Activated CD4-positive, alpha-beta T cell treated with anti-CD3 and anti-CD28 coated beads, Interleukin-2, amount 10 ng/mL, durations not matched to agents 7 days and 5 days (primary cell): ENCODE data around the gene TMEM184B. TPM values are rescaled to one million over a fixed set of nuclear protein-coding genes. Genes with fewer than 3 reads are reported as not detected.

ENCODE experiments used
- CTCF ChIA-PET: fragments of 350-600 bp; sonication (Branson Sonifier 250); formaldehyde crosslinking; loops from one replicate; lab custom pipeline; 2021; ENCODE audit warnings: antibody characterized with exemption; lab: Charles Lee
- POLR2A ChIA-PET: fragments of 350-600 bp; sonication (Branson Sonifier 250); formaldehyde crosslinking; loops from one replicate; lab custom pipeline; 2021; ENCODE audit warnings: antibody characterized with exemption; lab: Charles Lee
- DNase-seq: peaks from one replicate; pipeline ENCODE4 v3.0.0-alpha.2; 2020
- H3K27ac Mint-ChIP-seq: one replicate; pipeline ENCODE4 v1.8.0; 2021; ENCODE audit warnings: mild to moderate bottlenecking, moderate library complexity, mixed read lengths
- H3K27me3 Mint-ChIP-seq: one replicate; pipeline ENCODE4 v1.8.0; 2021; ENCODE audit warnings: mixed read lengths
- H3K36me3 Mint-ChIP-seq: one replicate; pipeline ENCODE4 v1.8.0; 2021; ENCODE audit warnings: low read depth, mixed read lengths
- H3K4me1 Mint-ChIP-seq: one replicate; pipeline ENCODE4 v1.8.0; 2021; ENCODE audit warnings: mixed read lengths
- H3K4me3 Mint-ChIP-seq: one replicate; pipeline ENCODE4 v1.8.0; 2021; ENCODE audit warnings: mild to moderate bottlenecking, moderate library complexity, mixed read lengths
- H3K9me3 Mint-ChIP-seq: one replicate; pipeline ENCODE4 v1.8.0; 2021; ENCODE audit warnings: mixed read lengths
- total RNA-seq, 2 experiments: library from RNA; stranded (reverse); gene quantifications; one replicate each; pipeline ENCODE4 v1.2.3, GENCODE V29; 2021

TMEM184B gene
- total RNA-seq, 2 experiments from 2014 or later, result 33.8 to 34.5 TPM

DNA sequence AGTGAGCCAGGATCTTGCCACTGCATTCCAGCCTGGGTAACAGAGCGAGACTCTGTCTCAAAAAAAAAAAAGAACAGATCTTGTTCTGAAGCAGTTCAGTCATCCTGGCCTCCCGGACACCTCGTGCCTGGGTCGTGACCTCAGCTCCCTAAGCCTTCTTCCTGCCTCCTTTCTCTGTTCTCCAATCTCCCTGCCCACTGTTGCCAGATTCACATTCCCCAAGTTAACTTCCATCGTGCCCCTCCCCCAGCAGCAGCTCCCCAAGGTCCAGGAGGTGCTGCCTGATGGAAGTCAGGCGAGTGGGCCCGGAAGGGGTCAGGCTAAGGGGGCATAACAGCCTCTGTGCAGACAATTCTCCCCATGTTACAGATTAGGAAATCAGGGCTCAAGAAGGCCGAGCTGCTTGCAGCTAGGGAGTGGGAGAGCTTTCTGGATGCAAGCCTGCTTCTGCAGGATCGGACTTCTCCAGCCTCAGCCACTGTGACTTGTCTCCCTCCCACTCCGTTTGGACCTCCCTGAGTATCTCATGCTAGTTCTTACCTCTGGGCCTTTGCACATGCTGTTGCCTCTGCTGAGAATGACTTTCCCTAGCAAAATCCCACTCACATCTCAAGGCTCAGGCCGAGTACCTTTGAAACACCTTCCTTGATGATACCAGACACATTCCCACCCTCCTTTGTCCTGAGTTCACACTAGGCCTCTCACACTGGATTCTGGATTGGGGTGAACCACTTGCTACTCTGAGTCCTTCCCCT lies 14.3 kb upstream of the TMEM184B start:
- Mint-ChIP-seq H3K27me3 (no peaks in the 10 kb centered on the region), H3K4me1 (no peaks in the 10 kb centered on the region), H3K4me3 (no peak overlapping the region), H3K27ac (no peak overlapping the region), H3K9me3 (no peaks in the 10 kb centered on the region), H3K36me3 (no peaks in the 10 kb centered on the region)
- POLR2A ChIA-PET, result no interaction called here
- CTCF ChIA-PET, result interaction anchor here (0.6 to 1.1 kb wide), 3 partner anchors 9 to 331 kb away, joined by 3 to 4 read pairs (median 3); no protein-coding TSS in a partner anchor
- DNase-seq, result no peak

DNA sequence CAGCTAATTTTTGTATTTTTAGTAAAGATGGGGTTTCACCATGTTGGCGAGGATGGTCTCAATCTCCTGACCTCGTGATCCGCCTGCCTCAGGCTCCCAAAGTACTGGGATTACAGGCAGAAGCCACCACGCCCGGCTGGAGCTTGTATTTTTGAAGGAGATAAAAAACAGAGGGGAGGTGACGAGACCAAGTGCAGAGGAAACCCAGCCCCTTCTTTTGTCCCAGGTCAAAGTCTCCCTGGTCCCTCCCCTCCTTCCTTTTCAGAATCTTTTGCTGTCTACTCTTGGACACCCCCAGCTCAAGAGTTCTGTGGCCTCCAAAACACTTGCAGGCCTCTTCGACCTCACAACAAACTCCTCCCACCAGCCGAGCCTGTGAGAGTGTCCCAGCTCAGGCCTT lies 12.2 kb upstream of the TMEM184B start:
- no peaks in the 10 kb centered on the region for H3K4me1 Mint-ChIP-seq
- H3K27me3 Mint-ChIP-seq, result no peaks in the 10 kb centered on the region
- no peaks in the 10 kb centered on the region for H3K36me3 Mint-ChIP-seq
- CTCF ChIA-PET, result interaction anchor here (1.2 to 1.3 kb wide), 2 partner anchors 9 to 15 kb away, joined by 4 to 8 read pairs; no protein-coding TSS in a partner anchor
- no peak overlapping the region for H3K27ac Mint-ChIP-seq
- no peak overlapping the region for H3K4me3 Mint-ChIP-seq
- DNase-seq, result no peak
- POLR2A ChIA-PET, result no interaction called here
- H3K9me3 Mint-ChIP-seq, result no peaks in the 10 kb centered on the region

GRCh38 chr22:38284042-38284402 lies 11.2 kb upstream of the TMEM184B start:
- Mint-ChIP-seq H3K27ac (no peak overlapping the region), H3K9me3 (no peaks in the 10 kb centered on the region), H3K27me3 (no peaks in the 10 kb centered on the region), H3K4me3 (no peak overlapping the region), H3K36me3 (no peaks in the 10 kb centered on the region), H3K4me1 (no peaks in the 10 kb centered on the region)
- no peak for DNase-seq
- CTCF ChIA-PET, result interaction anchor here (1.3 to 1.6 kb wide), 2 partner anchors 14 to 23 kb away, joined by 4 read pairs; no protein-coding TSS in a partner anchor
- POLR2A ChIA-PET, result no interaction called here

GRCh38 chr22:38282397-38282796 lies 9.6 kb upstream of the TMEM184B start:
- POLR2A ChIA-PET, result no interaction called here
- Mint-ChIP-seq H3K4me3 (no peak overlapping the region), H3K36me3 (no peaks in the 10 kb centered on the region), H3K4me1 (no peaks in the 10 kb centered on the region), H3K27me3 (no peaks in the 10 kb centered on the region), H3K27ac (no peak overlapping the region), H3K9me3 (no peaks in the 10 kb centered on the region)
- DNase-seq, result no peak
- CTCF ChIA-PET, result no interaction called here

DNA sequence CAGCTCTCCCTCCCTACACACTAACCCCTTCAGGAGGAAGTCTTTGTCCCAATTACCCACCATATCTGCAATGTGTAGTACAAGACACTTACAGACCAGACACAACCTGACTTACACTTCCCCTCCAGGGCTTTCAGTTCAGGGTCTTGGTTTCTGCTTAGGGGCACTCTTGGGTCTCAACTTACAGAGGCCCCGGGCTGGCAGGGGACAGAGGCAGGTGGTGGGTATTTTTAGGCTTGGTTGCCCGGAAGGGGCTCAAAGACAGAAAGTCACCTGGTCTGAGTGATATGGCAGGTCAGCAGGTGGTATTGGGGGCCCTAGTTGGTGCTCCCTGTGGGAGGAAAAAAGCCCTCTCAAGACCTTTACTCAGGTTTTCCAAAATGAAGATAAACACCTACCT lies 3.4 kb upstream of the TMEM184B start:
- ChIA-PET CTCF (interaction anchor here (1.9 to 2.3 kb wide), 2 partner anchors 9 kb away, joined by 7 to 8 read pairs; no protein-coding TSS in a partner anchor), POLR2A (no interaction called here)
- no peak overlapping the region for H3K27ac Mint-ChIP-seq
- peaks cover 1% of the 10 kb centered on the region for H3K27me3 Mint-ChIP-seq
- no peaks in the 10 kb centered on the region for H3K9me3 Mint-ChIP-seq
- no peaks in the 10 kb centered on the region for H3K36me3 Mint-ChIP-seq
- no peak overlapping the region for H3K4me3 Mint-ChIP-seq
- peaks cover 21% of the 10 kb centered on the region for H3K4me1 Mint-ChIP-seq
- DNase-seq, result no peak

DNA sequence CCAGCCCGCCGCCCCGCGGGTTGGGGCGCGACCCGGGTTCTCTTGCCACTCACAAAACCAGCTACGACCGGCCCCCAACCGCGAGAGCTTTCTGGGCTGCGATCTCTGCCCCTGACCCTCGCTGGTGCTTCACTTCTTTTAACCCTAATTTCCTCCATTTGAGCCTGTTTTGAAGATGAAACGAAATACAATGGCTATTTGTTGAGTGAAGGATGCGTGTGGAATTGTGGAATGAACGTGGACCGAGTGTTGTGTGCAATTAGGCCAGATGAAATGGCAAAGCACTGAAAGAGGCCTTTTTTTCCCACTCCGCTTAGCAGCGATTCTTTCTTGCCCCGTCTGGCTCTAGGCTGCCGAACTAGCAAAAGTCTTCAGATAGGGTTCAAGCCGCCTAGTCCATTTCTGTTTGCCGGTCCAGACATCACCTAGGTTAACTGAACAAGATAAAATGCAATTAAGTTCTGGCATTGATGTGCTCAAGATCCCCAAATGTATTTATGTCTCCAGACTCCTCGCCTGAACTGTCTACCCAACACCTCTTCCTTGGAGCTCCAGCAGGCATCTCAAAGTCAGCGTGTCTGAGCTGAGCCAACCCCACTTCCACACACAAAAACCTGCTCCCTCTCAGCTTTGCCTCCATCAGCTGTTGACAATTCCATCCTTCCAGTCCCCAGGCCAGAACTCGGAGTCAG lies 471 bp upstream of the TMEM184B start:
- CTCF ChIA-PET, result interaction anchor here (0.5 to 1.0 kb wide), 2 partner anchors 23 to 116 kb away, joined by 3 read pairs; no protein-coding TSS in a partner anchor
- H3K27me3 Mint-ChIP-seq, result peaks cover 1% of the 10 kb centered on the region

GRCh38 chr22:38271927-38272372 lies 860 bp downstream of the TMEM184B start:
- no peaks in the 10 kb centered on the region for H3K9me3 Mint-ChIP-seq
- peaks cover 5% of the 10 kb centered on the region for H3K36me3 Mint-ChIP-seq
- peaks cover 1% of the 10 kb centered on the region for H3K27me3 Mint-ChIP-seq
- peak overlapping the region; percentile 81 for H3K27ac Mint-ChIP-seq
- ChIA-PET CTCF (interaction anchor here (1.4 kb wide), 1 partner anchor 27 kb away, joined by 3 read pairs; no protein-coding TSS in a partner anchor), POLR2A (no interaction called here)
- DNase-seq, result peak; percentile 14
- H3K4me3 Mint-ChIP-seq, result peak overlapping the region; percentile 84
- H3K4me1 Mint-ChIP-seq, result peaks cover 54% of the 10 kb centered on the region

More for the DNA sequence above, 471 bp upstream of the TMEM184B start:
- H3K36me3 Mint-ChIP-seq, result no peaks in the 10 kb centered on the region
- peak overlapping the region; percentile 93 for H3K27ac Mint-ChIP-seq
- peaks cover 43% of the 10 kb centered on the region for H3K4me1 Mint-ChIP-seq
- no peak for DNase-seq
- POLR2A ChIA-PET, result no interaction called here
- no peaks in the 10 kb centered on the region for H3K9me3 Mint-ChIP-seq
- peak overlapping the region; percentile 82 for H3K4me3 Mint-ChIP-seq

- Mint-ChIP-seq H3K36me3 (peaks cover 5% of the 10 kb centered on the region), H3K27ac (no peak overlapping the region), H3K27me3 (peaks cover 1% of the 10 kb centered on the region), H3K4me3 (peak overlapping the region; percentile 84), H3K9me3 (no peaks in the 10 kb centered on the region), H3K4me1 (peaks cover 61% of the 10 kb centered on the region)
- ChIA-PET POLR2A (interaction anchor here (0.5 kb wide), 1 partner anchor 260 kb away, joined by 6 read pairs; no protein-coding TSS in a partner anchor), CTCF (interaction anchor here (0.7 to 1.8 kb wide), 4 partner anchors 13 to 219 kb away, joined by 3 to 4 read pairs (median 3); no protein-coding TSS in a partner anchor)
- no peak for DNase-seq
Measured at GRCh38 chr22:38271101-38271500, 1.7 kb downstream of the TMEM184B start.

DNA sequence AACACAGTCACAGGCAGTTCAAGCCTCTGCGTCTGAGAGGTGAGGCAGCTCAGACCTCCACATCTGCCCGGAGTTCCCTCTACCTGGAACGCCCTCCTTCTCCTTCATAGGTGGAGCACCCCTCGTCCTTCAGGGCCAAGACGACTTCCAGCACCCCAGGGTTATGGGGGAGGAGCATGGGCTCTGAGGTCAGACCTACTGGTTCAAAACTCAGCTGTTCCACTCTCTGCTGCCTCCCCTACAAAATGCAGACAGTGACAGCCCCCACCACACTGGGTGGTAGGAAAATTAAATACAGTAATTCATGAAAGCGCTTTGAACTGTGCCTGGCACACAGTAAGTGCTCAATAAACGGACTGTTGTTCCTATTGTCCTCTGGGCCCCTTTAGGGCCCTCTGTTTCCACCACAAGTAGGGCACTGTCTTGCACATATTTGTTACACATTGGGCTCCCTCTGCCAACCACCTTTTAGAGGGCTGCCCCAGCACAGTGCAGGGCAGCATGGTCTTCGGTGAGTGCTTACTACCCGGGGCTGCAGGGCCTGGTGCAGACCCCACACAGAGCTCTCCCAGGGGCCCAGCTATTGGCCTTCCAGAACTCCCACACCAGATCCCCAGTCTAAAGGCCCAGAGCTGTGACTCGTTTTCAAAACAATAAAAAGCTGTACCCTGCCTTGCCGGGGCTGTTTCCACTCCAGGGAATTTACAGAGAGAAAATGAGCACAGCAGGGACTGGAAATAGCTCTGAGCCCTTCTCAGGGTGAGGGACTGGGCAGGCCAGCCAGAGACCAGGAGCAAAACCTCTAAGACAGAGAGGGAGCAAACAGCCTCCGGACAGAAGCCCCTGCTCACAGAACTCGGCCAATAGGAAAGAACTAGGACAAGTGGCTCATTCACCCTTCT lies 2.5 kb downstream of the TMEM184B start:
- no peaks in the 10 kb centered on the region for H3K27me3 Mint-ChIP-seq
- peak overlapping the region; percentile 4 for H3K4me3 Mint-ChIP-seq
- H3K36me3 Mint-ChIP-seq, result peaks cover 5% of the 10 kb centered on the region
- H3K27ac Mint-ChIP-seq, result no peak overlapping the region
- H3K4me1 Mint-ChIP-seq, result peaks cover 67% of the 10 kb centered on the region
- DNase-seq, result no peak
- ChIA-PET CTCF (interaction anchor here (0.7 to 1.8 kb wide), 3 partner anchors 12 to 218 kb away, joined by 3 to 4 read pairs (median 3); no protein-coding TSS in a partner anchor), POLR2A (interaction anchor here (0.5 kb wide), 1 partner anchor 259 kb away, joined by 6 read pairs; no protein-coding TSS in a partner anchor)
- no peaks in the 10 kb centered on the region for H3K9me3 Mint-ChIP-seq

DNA sequence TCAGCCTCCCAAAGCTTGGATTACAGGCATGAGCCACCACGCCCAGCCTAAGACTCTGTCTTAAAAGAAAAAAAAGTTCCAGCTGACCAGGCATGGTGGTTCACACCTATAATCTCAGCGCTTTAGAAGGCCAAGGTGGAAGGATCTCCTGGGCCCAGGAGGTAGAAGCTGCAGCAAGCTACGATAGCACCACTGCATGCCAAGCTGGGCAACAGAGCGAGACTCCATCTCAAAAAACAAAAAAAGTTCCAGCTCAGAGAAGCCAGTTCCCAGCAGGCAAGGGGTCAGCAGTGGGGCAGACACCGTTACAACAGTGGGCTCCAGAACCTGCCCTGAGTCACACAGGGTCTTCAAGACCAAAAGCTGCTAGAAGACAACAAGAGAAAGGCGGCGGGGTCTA lies 3.3 kb downstream of the TMEM184B start:
- H3K9me3 Mint-ChIP-seq, result no peaks in the 10 kb centered on the region
- no peak for DNase-seq
- CTCF ChIA-PET, result interaction anchor here (0.5 to 1.8 kb wide), 2 partner anchors 15 to 18 kb away, joined by 4 read pairs; no protein-coding TSS in a partner anchor
- no peak overlapping the region for H3K4me3 Mint-ChIP-seq
- no peaks in the 10 kb centered on the region for H3K27me3 Mint-ChIP-seq
- H3K4me1 Mint-ChIP-seq, result peaks cover 68% of the 10 kb centered on the region
- POLR2A ChIA-PET, result no interaction called here
- peaks cover 5% of the 10 kb centered on the region for H3K36me3 Mint-ChIP-seq
- peak overlapping the region; percentile 2 for H3K27ac Mint-ChIP-seq

- Mint-ChIP-seq H3K4me1 (peaks cover 66% of the 10 kb centered on the region), H3K4me3 (peak overlapping the region; percentile 41), H3K36me3 (peaks cover 10% of the 10 kb centered on the region), H3K27me3 (no peaks in the 10 kb centered on the region), H3K9me3 (no peaks in the 10 kb centered on the region), H3K27ac (peak overlapping the region; percentile 88)
- ChIA-PET POLR2A (no interaction called here), CTCF (interaction anchor here (0.6 to 2.0 kb wide), 8 partner anchors 9 to 210 kb away, joined by 3 to 10 read pairs (median 4); partner anchors contain the start of genes PICK1 and PLA2G6)
- peak; percentile 79 for DNase-seq
Measured at GRCh38 chr22:38267086-38267485, 5.7 kb downstream of the TMEM184B start.

GRCh38 chr22:38266120-38266519 lies 6.7 kb downstream of the TMEM184B start:
- Mint-ChIP-seq H3K27me3 (no peaks in the 10 kb centered on the region), H3K36me3 (peaks cover 10% of the 10 kb centered on the region), H3K27ac (peak overlapping the region; percentile 88), H3K4me1 (peaks cover 58% of the 10 kb centered on the region), H3K4me3 (no peak overlapping the region), H3K9me3 (no peaks in the 10 kb centered on the region)
- no peak for DNase-seq
- ChIA-PET POLR2A (no interaction called here), CTCF (interaction anchor here (0.6 to 2.0 kb wide), 4 partner anchors 10 to 1112 kb away, joined by 3 to 7 read pairs (median 3); partner anchors contain the start of gene PICK1)
